ENCODE results near the gene MECR. TPM values are rescaled to one million over a fixed set of nuclear protein-coding genes. Genes with fewer than 3 reads are reported as not detected.

Gene MECR
- polyA plus RNA-seq, 1 of the 3 experiments (the other 2 are of a cell fraction), result 38.3 TPM

- TF ChIP-seq ZBTB33 (IDR thresholded peaks at IDR 0.05; ENCODE audit: borderline replicate concordance, low read depth) (no peak), RCOR1 (IDR thresholded peaks at IDR 0.05; ENCODE audit: low read length) (no peak), GATA2 (CRISPR knock-in tag; IDR thresholded peaks at IDR 0.05) (no peak), GABPA (IDR thresholded peaks at IDR 0.05; ENCODE audit: low read depth) (no peak), USF2 (IDR thresholded peaks at IDR 0.05; ENCODE audit: borderline replicate concordance, low read depth, low read length) (no peak), NRF1 (IDR thresholded peaks at IDR 0.05; ENCODE audit: low read depth, low read length) (no peak)
These were observed 44.5 kb downstream of the MECR start (continued) for GRCh38 chr1:29186252-29186651.

GRCh38 chr1:29183287-29183686 lies 47.4 kb downstream of the MECR start:
- 97% methylated on average over 1 of the region's 1 CpG for WGBS (ENCODE audit: low lambda C conversion rate)
- Histone ChIP-seq H2AFZ (ENCODE audit: low read depth) (peak overlapping the region; percentile 93), H3K9me2 (no peaks in the 10 kb centered on the region), H3F3A (replicated peaks; ENCODE audit: insufficient read depth) (peaks cover 19% of the 10 kb centered on the region), H3K4me3 (ENCODE audit: low read depth in 2 of 2, low read length in 1 of 2) (no peak overlapping the region), H3K9ac (no peak overlapping the region), H4K20me1 (ENCODE audit: insufficient read depth) (peaks cover 29% of the 10 kb centered on the region), H3K4me1 (ENCODE audit: control insufficient read depth in 1 of 2, insufficient read depth in 2 of 2, low read depth in 1 of 2, low read length in 1 of 2) (peaks cover 10 to 13% of the 10 kb centered on the region in 2 experiments; a peak in 3 of 4 replicates), H3K4me2 (no peak overlapping the region), H3K27me3 (ENCODE audit: insufficient read depth) (no peaks in the 10 kb centered on the region), H3K79me2 (ENCODE audit: insufficient read depth) (peaks cover 34% of the 10 kb centered on the region), H3K9me3 (no peaks in the 10 kb centered on the region), H3K36me3 (replicated peaks in 1 of 2; ENCODE audit: control insufficient read depth in 1 of 2, insufficient read depth in 2 of 2, low read length in 1 of 2) (peaks cover 6 to 9% of the 10 kb centered on the region in 2 experiments), H3K27ac (ENCODE audit: low read depth in 2 of 2, low read length in 1 of 2) (no peak overlapping the region)
- POLR2A ChIA-PET, result interaction anchor here (2.5 kb wide), 1 partner anchor 14 kb away, joined by 22 read pairs; no protein-coding TSS in a partner anchor
- no peak for DNase-seq
- TF ChIP-seq EZH2phosphoT487 (IDR thresholded peaks at IDR 0.05; ENCODE audit: borderline replicate concordance, low read depth) (no peak), MXI1 (IDR thresholded peaks at IDR 0.05; ENCODE audit: low read depth, low read length) (no peak), FOSL2 (IDR thresholded peaks at IDR 0.05; ENCODE audit: borderline replicate concordance, low read depth) (no peak), POLR2AphosphoS5 (IDR thresholded peaks at IDR 0.05; ENCODE audit: low read depth, low read length) (no peak), MAX (IDR thresholded peaks at IDR 0.05; ENCODE audit: low read depth) (no peak), NRF1 (IDR thresholded peaks at IDR 0.05; ENCODE audit: low read depth, low read length) (no peak), RCOR1 (IDR thresholded peaks at IDR 0.05; ENCODE audit: low read length) (no peak), RXRA (IDR thresholded peaks at IDR 0.05; ENCODE audit: borderline replicate concordance, low read depth) (no peak), TAF1 (IDR thresholded peaks at IDR 0.05; ENCODE audit: borderline replicate concordance, low read depth, low read length) (no peak)
- CTCF ChIA-PET, result interaction anchor here (1.3 to 6.6 kb wide), 5 partner anchors 14 to 300 kb away, joined by 3 to 45 read pairs (median 5); no protein-coding TSS in a partner anchor
